K562 treated with DMSO at 1 percent for 24 hours (cell line): ENCODE data around the gene FPGT. TPM values are rescaled to one million over a fixed set of nuclear protein-coding genes. Genes with fewer than 3 reads are reported as not detected.

ENCODE experiments used
- total RNA-seq: library from RNA; unstranded; fragments of 300-600 nt; gene quantifications from 2 replicates; pipeline ENCODE4 v1.2.3, GENCODE V29; 2022; ENCODE audit warnings: low read depth; ENCODE audit not compliant: insufficient read depth

FPGT gene
- total RNA-seq, result 12.9 and 13.5 TPM in 2 replicates

GRCh38 chr1:74197657-74198552, at the start of gene FPGT, which contains the start of gene LRRIQ3:
Gene FPGT (plus strand): TSS chr1:74198242. CDS start chr1:74198279, 37 bp downstream.
Gene LRRIQ3 (minus strand): TSS chr1:74198176. CDS start chr1:74183684, 14,492 bp downstream.

DNA sequence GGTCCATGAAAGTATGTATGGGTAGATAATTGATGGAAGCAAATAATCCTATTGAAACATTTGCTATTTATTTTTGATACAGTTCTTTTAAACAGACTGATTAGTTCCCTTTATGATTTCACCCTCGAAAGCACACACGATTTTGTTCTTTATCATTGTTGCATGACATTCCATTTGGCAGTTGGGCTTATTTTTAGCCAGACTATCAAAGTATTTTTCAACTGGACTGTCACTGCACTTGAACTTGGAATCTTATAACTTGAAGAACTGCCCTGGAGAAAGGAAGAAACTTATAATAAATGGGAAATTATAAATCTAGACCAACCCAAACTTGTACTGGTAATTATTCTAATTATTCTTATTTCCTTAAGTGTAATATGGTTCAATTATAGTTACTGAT, 37.1 kb downstream of the FPGT start, which contains the start of gene TNNI3K:
TNNI3K (plus strand) TSS at position 235 of the 400 bp plus-strand sequence; CDS start at position 300, 65 bp downstream.

Other genes starting within 250 kb of the FPGT start
- 0.61 and 1.2 TPM in 2 replicates for gene LRRIQ3, start 66 bp upstream of the FPGT start, total RNA-seq
- gene TNNI3K, start 37.1 kb downstream of the FPGT start, total RNA-seq, result 0.32 TPM in 1 of 2 replicates, not detected in the other